ENCODE measurements around the gene AQP5.

DNA sequence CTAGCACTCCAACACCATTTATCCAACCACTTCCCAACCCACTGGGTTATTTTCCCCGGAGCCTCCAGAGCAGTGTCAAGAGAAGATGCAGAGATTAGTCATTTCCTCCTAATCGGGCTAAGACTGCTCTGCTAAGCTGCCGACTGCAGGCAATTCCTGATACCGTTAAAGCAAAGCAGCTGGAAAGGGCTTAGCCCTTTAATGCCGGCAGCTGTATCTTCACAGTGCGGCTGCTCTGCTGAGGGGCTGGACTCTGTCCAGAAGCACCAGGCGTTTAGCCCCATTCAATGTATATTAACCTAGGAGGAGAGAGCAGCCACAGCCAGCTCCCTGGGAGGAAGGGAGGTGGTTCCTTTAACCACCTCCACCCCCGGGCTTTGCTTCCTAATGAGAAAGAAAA is 22.2 kb downstream of the AQP5 start:
- TF ChIP-seq POLR2A (IDR thresholded peaks at IDR 0.05), result no peak
- TF ChIP-seq, protein P1, sequence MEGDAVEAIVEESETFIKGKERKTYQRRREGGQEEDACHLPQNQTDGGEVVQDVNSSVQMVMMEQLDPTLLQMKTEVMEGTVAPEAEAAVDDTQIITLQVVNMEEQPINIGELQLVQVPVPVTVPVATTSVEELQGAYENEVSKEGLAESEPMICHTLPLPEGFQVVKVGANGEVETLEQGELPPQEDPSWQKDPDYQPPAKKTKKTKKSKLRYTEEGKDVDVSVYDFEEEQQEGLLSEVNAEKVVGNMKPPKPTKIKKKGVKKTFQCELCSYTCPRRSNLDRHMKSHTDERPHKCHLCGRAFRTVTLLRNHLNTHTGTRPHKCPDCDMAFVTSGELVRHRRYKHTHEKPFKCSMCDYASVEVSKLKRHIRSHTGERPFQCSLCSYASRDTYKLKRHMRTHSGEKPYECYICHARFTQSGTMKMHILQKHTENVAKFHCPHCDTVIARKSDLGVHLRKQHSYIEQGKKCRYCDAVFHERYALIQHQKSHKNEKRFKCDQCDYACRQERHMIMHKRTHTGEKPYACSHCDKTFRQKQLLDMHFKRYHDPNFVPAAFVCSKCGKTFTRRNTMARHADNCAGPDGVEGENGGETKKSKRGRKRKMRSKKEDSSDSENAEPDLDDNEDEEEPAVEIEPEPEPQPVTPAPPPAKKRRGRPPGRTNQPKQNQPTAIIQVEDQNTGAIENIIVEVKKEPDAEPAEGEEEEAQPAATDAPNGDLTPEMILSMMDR (IDR thresholded peaks at IDR 0.05), result no peak
